Small intestine (tissue), 7 donors: ENCODE data around the gene CPZ. TPM values are rescaled to one million over a fixed set of nuclear protein-coding genes. Genes with fewer than 3 reads are reported as not detected.

Experiments used
- DNase-seq, 2 donors: peaks; one replicate each; pipeline versions ENCODE4 v3.0.0 to v3.0.0-alpha.2; 2013
- FAIRE-seq: peaks from 2 replicates; lab custom pipeline; 2012; peaks lifted over from hg19 to GRCh38; lab: Jason Lieb, UNC
- H3K27ac ChIP-seq, 3 donors: one replicate each; pipeline ENCODE4 v1.5.1; 2013; ENCODE audit warnings: low read length in 2 of 3, mild to moderate bottlenecking in 2 of 3, control low read depth in 1 of 3, inconsistent platforms in 1 of 3, low read depth in 1 of 3, moderate library complexity in 1 of 3
- H3K27me3 ChIP-seq, 3 donors: one replicate each; pipeline ENCODE4 v1.6.1; 2013; ENCODE audit warnings: low read length in 3 of 3, inconsistent platforms in 1 of 3; ENCODE audit not compliant: control insufficient read depth in 3 of 3, insufficient read depth in 3 of 3
- H3K36me3 ChIP-seq, 3 donors: one replicate each; pipeline ENCODE4 v1.6.1; 2013; ENCODE audit warnings: low read length in 3 of 3, inconsistent platforms in 1 of 3, low read depth in 1 of 3, mild to moderate bottlenecking in 1 of 3, moderate library complexity in 1 of 3; ENCODE audit not compliant: control insufficient read depth in 3 of 3, insufficient read depth in 2 of 3
- H3K4me1 ChIP-seq, 3 donors: one replicate each; pipeline ENCODE4 v1.6.1; 2013; ENCODE audit warnings: low read length in 2 of 3, inconsistent platforms in 1 of 3, low read depth in 1 of 3, mild to moderate bottlenecking in 1 of 3, moderate library complexity in 1 of 3; ENCODE audit not compliant: control insufficient read depth in 3 of 3, insufficient read depth in 2 of 3
- H3K4me3 ChIP-seq, 3 donors: one replicate each; pipeline ENCODE4 v1.5.1; 2013; ENCODE audit warnings: low read length in 3 of 3, control low read depth in 1 of 3, inconsistent platforms in 1 of 3, low read depth in 1 of 3, mild to moderate bottlenecking in 1 of 3, moderate library complexity in 1 of 3
- H3K9me3 ChIP-seq, 2 donors: one replicate each; pipeline ENCODE4 v1.6.1; 2013; ENCODE audit warnings: low read depth in 1 of 2, low read length in 1 of 2; ENCODE audit not compliant: control insufficient read depth in 2 of 2, insufficient read depth in 1 of 2
- WGBS, 3 donors: extraction: QIAGEN DNeasy Blood & Tissue Kit; methylation state at CpG; one replicate each; pipeline ENCODE4 v1.1.7; 2013; 5-methylcytosine and 5-hydroxymethylcytosine counted together
- polyA plus RNA-seq, 4 donors: library from polyadenylated mRNA; stranded (reverse) in 3 of 4; unstranded in 1 of 4; fragments of 200-250 nt in 3 of 4; fragments of 120-200 nt in 1 of 4; gene quantifications; one replicate each; pipeline versions ENCODE4 v1.2.1 to v1.2.3, GENCODE V29; 2013
- donor health status: healthy with polysubstance abuse.
- donor health status: control.
- donor health status: control.
- donor health status: Bipolar disorder and iron deficiency.
- donor health status: healthy.

Gene CPZ
- polyA plus RNA-seq, 4 donors: 0.27 to 3.8 (median 1.7) TPM; not detected in 1

DNA sequence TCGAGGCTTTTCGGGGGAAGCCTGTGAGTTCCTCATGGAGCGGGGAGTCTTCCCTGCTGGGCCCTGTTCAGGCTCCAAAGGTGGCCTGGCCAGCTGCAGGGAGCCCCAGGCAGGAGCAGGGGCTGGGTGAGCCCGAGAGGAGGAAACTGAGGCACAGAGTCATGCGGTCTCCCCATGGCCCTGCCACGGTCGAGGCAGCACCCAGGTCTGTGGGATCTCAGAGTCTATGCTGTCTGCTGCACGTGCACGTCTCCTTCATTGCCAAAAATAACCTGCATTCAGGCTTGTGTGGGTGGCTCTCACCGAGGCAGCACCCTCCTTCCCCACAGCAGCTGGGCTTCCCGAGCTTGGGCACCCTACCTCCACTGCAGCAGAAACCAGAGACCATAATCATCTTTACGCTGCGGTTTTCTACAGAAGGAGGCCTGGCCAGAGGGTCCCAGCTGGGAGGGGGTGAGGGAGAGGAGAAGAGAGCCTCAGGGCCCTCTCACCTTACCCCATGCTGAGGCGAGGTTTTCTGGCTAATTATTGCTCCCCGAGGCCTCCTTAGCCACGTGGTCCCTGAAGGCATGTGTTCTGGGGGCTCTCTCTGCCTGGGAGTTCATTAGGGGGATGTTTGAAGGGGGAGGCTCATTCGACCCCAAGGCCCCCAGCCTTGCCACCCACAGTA, 64.3 kb downstream of the CPZ start:
- FAIRE-seq: no peak
- DNase-seq: no peak
- H3K27me3 ChIP-seq: peaks cover 0 to 3% (median 0%) of the 10 kb centered on the region in 3 donors
- H3K4me1 ChIP-seq: no peaks in the 10 kb centered on the region
- H3K4me3 ChIP-seq: no peak overlapping the region
- H3K36me3 ChIP-seq: no peaks in the 10 kb centered on the region
- 60 to 66% (median 63%) methylated on average over 16 to 17 of the region's 17 CpGs for WGBS, 3 donors
- H3K9me3 ChIP-seq: no peaks in the 10 kb centered on the region
- no peak overlapping the region for H3K27ac ChIP-seq

DNA sequence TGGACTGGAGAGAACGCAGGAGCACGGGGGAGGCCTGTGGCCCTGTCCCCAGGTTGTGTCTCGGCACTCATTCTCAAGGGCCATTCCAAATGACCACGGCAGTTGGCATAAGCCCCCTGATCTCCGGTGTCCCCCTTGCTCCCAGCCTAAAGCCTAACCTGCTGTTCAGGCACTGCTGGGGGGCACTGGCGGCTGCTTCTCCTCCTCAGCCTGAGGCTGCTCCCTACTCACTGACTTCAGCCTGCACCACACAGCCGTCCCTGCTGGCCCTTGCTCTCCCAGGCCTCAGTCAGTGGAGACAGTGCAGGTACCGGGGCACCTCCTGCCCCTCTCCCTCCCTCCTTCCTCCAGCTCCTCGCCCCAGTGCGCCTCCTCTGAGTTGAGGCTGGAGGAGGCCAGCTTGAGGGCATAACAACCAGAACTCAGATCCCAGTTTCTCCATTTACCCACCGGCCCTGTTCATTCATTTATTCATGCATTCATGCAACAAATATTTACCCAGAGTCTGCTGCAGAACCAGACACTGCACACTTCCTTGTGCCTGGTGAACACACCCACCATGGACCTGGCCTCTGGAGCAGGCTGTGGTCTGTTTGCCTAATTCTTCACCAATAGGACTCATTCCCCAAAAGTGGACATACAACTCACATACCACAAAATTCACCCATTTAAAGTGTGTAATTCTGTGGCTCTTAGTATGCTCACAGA, 65.0 kb downstream of the CPZ start:
- no peak for DNase-seq
- no peaks in the 10 kb centered on the region for H3K27me3 ChIP-seq

DNA sequence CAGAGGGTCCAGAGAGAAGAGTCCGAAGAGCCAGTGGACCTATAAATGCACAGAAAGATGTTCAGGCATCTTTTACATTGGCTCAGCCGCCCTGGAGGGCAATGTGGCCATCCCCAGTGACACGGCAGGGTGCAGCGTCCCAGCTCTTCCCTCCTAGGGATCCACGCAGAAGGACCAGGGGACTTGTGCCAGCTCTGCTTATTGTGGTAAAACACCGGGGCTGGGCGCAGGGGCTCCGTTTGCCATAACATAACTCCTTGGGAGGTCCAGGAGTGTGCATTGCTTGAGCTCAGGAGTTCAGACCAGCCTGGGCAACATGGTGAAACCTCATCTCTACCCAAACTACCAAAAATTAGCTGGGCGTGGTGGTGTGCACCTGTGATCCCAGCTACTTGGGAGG, 70.2 kb downstream of the CPZ start:
- no peaks in the 10 kb centered on the region for H3K4me1 ChIP-seq
- no peaks in the 10 kb centered on the region for H3K36me3 ChIP-seq
- no peak overlapping the region for H3K27ac ChIP-seq
- 85 to 88% (median 87%) methylated on average over 9 of the region's 9 CpGs for WGBS, 3 donors
- FAIRE-seq (no peak), DNase-seq (no peak)
- H3K4me3 ChIP-seq: no peak overlapping the region
- peaks cover 0 to 10% (median 10%) of the 10 kb centered on the region in 3 donors for H3K27me3 ChIP-seq
- H3K9me3 ChIP-seq: no peaks in the 10 kb centered on the region

More for the DNA sequence above, 65.0 kb downstream of the CPZ start:
- no peaks in the 10 kb centered on the region for H3K36me3 ChIP-seq
- no peak for FAIRE-seq
- WGBS, 3 donors: 66 to 74% (median 71%) methylated on average over 11 of the region's 11 CpGs
- H3K27ac ChIP-seq: no peak overlapping the region
- H3K4me3 ChIP-seq: no peak overlapping the region
- H3K4me1 ChIP-seq: no peaks in the 10 kb centered on the region
- H3K9me3 ChIP-seq: no peaks in the 10 kb centered on the region

DNA sequence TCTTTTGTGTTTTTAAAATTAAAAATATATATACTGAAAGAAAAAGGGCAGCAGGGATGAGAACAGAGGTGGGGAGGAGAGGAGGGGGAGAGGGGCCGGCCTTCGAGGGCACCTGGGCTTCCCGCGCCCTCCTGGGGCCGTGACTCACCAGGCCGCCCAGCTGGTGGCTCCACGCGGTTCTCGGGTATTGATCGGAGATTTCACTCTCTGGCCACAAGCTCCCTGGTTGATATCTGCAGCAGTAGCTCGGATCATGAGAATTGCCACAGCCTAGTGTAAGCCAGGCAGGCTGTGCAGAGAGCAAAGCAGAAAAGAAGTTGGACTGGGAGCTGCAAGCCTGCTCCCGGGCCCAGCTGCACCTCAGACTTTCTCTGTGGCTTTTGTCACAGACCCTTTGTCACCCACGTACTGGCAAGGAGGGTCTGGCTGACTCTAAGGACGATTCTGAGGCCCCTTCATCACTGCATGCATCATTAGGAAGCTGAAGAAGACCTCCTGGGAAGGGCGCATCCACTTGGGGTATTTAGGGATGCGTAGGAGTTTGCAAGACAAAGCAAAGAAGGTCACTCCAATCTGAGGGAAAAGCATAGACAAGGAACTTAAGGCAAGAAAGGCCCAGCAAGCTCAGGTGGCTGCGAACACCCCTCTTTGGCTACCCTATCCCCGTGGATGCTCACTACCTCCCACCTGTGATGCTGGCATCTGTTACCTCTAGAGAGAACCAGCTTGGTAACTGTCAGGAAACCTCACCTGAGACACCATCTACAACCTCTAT, 71.7 kb downstream of the CPZ start:
- Histone ChIP-seq H3K4me1 (no peaks in the 10 kb centered on the region), H3K36me3 (no peaks in the 10 kb centered on the region), H3K4me3 (no peak overlapping the region), H3K9me3 (no peaks in the 10 kb centered on the region), H3K27me3 (peaks cover 0 to 10% (median 10%) of the 10 kb centered on the region in 3 donors), H3K27ac (no peak overlapping the region)
- 33 to 55% (median 44%) methylated on average over 18 of the region's 18 CpGs for WGBS, 3 donors
- FAIRE-seq: no peak
- no peak for DNase-seq

DNA sequence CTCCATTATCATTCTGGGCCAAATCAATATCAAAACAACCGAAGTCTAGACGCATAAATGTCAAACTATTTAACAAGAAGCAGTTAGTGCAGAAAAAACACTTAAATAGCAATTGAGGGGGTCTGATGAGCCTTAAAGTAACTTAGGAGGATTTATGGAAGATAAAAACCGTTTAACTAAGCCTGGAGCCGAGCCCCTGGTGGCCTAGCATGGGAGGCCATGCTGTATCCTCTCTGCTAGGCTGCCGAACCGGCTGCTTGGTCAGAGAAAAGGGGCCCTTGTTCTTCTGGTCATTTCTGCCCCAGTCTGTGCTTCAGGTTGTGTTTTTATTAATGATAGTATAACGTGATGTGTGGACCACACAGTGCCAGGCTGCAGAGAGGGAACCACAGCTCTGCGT, 72.4 kb downstream of the CPZ start:
- WGBS, 3 donors: 49 to 54% (median 51%) methylated on average over 8 of the region's 8 CpGs
- Histone ChIP-seq H3K9me3 (no peaks in the 10 kb centered on the region), H3K4me1 (no peaks in the 10 kb centered on the region), H3K4me3 (no peak overlapping the region), H3K27ac (no peak overlapping the region), H3K27me3 (peaks cover 0 to 10% (median 10%) of the 10 kb centered on the region in 3 donors), H3K36me3 (no peaks in the 10 kb centered on the region)
- FAIRE-seq (no peak), DNase-seq (no peak)

DNA sequence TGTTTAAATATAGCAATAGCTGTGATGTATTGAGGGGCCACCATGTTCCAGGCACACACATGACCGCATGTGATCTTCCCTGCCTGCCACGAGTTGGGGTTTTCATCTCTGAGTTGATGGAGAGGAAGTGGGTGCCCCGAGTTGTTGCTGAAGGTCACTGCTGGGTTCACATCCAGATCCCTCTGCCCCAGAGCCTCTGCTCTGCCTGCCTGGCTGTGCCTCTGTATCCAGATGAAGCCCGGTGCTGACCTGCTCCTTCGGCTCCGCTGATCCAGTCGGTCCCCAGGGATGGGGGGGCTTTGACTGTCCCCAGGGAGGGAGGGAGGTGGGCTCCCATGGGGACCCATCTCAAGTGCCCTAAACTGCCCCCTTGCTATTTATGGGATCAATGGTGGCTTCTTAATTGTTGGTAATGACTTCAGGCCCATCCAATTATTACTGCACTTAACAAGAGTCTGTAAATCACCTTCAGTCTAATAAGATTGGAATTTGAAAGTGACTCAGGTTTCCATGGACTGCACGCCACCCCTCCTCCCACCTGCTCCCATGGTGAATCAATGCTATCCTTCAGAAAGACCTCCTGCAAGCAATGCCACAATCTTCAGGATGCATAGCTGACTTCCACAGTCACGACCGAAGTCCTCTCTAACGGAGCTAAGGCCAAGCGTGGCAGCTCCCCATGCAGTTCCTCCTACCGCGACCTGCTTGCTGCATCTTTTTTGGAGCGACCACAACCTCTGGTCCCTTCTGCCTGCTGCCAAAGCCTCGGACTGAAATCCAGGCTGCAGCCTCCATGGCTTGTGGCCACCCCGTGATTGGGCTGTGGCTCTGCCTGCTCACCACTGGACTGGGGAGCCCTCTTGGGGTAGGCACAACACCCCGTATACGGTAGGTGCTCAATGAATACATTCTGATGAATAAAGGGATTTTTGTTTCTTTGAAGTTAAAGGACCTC, 73.1 kb downstream of the CPZ start:
- no peak for DNase-seq
- WGBS, 3 donors: 77 to 81% (median 79%) methylated on average over 19 of the region's 19 CpGs
- Histone ChIP-seq H3K4me3 (no peak overlapping the region), H3K4me1 (no peaks in the 10 kb centered on the region), H3K27me3 (peaks cover 0 to 10% (median 10%) of the 10 kb centered on the region in 3 donors), H3K36me3 (no peaks in the 10 kb centered on the region), H3K9me3 (no peaks in the 10 kb centered on the region), H3K27ac (no peak overlapping the region)
- FAIRE-seq: no peak

DNA sequence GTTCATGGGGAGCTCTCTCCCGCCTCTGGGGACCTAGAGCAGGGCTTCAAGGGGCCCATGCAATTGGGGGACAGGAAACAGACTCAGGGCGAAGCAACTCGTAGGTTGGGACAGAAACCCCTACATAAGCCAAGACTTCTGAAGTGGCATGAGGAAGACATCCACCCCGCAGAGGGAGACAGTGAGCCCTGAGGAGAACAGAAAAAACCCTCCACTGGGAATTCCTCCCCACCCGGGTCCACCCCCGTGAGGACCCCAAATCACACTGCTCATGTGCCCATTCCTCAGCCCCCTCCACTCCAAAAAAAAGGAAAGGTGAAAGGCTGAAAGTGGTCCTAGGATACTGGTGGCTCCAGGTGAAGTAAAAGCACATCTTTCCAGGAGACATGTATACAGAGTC, 74.0 kb downstream of the CPZ start:
- H3K4me3 ChIP-seq: no peak overlapping the region
- no peaks in the 10 kb centered on the region for H3K36me3 ChIP-seq
- no peak for DNase-seq
- 68 to 73% (median 70%) methylated on average over 6 of the region's 6 CpGs for WGBS, 3 donors
- peaks cover 0 to 10% (median 10%) of the 10 kb centered on the region in 3 donors for H3K27me3 ChIP-seq
- no peak overlapping the region for H3K27ac ChIP-seq
- H3K9me3 ChIP-seq: no peaks in the 10 kb centered on the region
- FAIRE-seq: no peak
- no peaks in the 10 kb centered on the region for H3K4me1 ChIP-seq
